ENCODE data around the gene KIF13A. TPM values are rescaled to one million over a fixed set of nuclear protein-coding genes. Genes with fewer than 3 reads are reported as not detected.

Gene KIF13A
- total RNA-seq, 1 donor from 2014 or later = 38.4 TPM

- no peak overlapping the region for H3K9ac ChIP-seq (ENCODE audit: low read length)
- no peak overlapping the region for H2AFZ ChIP-seq (ENCODE audit: low read depth, low read length)
- no peaks in the 10 kb centered on the region for H3K9me3 ChIP-seq (ENCODE audit: insufficient read depth, low read depth, low read length)
- H3K4me1 Mint-ChIP-seq (ENCODE audit: low read depth, unreplicated experiment) = peaks cover 18% of the 10 kb centered on the region
- no peaks in the 10 kb centered on the region for H3K36me3 ChIP-seq (ENCODE audit: insufficient read depth, low read length)
- H3K4me3 Mint-ChIP-seq (ENCODE audit: unreplicated experiment) = no peak overlapping the region
- DNase-seq (ENCODE audit: low read depth) (no peak), FAIRE-seq (no peak)
- peaks cover 2% of the 10 kb centered on the region for H3K36me3 Mint-ChIP-seq (ENCODE audit: low read depth, unreplicated experiment)
- H3K79me2 ChIP-seq (ENCODE audit: insufficient read depth, low read length) = no peaks in the 10 kb centered on the region
- H4K20me1 ChIP-seq (ENCODE audit: insufficient read depth, low read length) = no peaks in the 10 kb centered on the region
- TF ChIP-seq CTCF (IDR thresholded peaks at IDR 0.05; ENCODE audit: insufficient read depth, low read depth, low read length) (no peak), EZH2 (IDR thresholded peaks at IDR 0.05; ENCODE audit: insufficient read depth, low read length) (no peak)
- no peak overlapping the region for H3K4me3 ChIP-seq (ENCODE audit: insufficient read depth, low read depth, low read length)
- H3K27ac ChIP-seq (ENCODE audit: low read depth, low read length) = no peak overlapping the region
- no peak overlapping the region for H3K4me2 ChIP-seq (ENCODE audit: low read length)
- H3K9me3 Mint-ChIP-seq (ENCODE audit: unreplicated experiment) = peaks cover 2% of the 10 kb centered on the region
- H3K27me3 ChIP-seq (ENCODE audit: insufficient read depth, low read length) = no peaks in the 10 kb centered on the region
- H3K27ac Mint-ChIP-seq (ENCODE audit: unreplicated experiment) = no peak overlapping the region
- H3K4me1 ChIP-seq (ENCODE audit: insufficient read depth, low read length) = peaks cover 13% of the 10 kb centered on the region
- no peaks in the 10 kb centered on the region for H3K27me3 Mint-ChIP-seq (ENCODE audit: low read depth, unreplicated experiment)
These were observed 36.5 kb upstream of the KIF13A start for GRCh38 chr6:18023891-18024290.

DNA sequence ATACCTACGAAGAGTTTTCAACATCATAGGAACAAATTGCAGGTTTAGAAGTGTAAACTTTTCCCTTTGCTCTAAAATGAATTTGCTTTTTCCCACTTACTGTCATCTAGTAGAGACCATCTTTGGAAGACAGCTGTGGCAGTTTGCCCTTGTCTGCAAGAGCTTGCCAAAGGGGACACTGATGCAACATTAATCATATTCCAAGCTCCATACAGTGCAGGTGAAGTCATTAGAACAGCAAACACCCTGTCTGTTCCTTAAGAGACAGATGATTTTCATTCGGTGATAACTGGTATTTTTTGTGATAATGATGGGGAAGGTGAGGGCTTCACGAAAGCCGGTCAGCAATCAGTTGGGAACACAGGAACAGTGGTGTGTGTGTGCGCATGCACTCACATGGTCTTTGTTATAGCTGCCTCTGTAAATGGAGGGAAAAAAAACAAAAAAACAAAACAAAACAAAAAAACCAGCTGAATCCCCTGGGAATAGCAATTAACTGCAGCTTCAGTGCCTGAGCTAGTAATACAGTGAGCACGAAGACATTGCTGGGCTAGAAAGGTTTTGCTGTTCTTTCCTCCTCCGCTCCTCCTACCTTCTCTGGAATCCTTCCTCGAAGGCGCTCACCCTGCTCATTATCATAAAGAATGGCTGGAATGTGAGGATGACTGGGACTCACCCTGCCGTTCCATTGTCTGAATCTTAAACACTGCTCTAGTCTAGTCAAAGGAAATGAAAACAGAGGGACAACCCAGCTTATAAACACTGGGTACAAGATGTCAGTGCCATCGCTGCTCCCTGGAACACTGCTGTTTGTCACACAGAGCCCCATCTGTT lies 35.2 kb upstream of the KIF13A start:
- H3K27ac ChIP-seq (ENCODE audit: low read depth, low read length) = peak overlapping the region; percentile 44
- Mint-ChIP-seq H3K27ac (ENCODE audit: unreplicated experiment) (peak overlapping the region; percentile 97), H3K4me1 (ENCODE audit: low read depth, unreplicated experiment) (peaks cover 18% of the 10 kb centered on the region)

More for the DNA sequence above, 35.2 kb upstream of the KIF13A start:
- Histone ChIP-seq H3K4me1 (ENCODE audit: insufficient read depth, low read length) (peaks cover 13% of the 10 kb centered on the region), H3K4me3 (ENCODE audit: insufficient read depth, low read depth, low read length) (peak overlapping the region; percentile 30), H3K9ac (ENCODE audit: low read length) (peak overlapping the region; percentile 53), H2AFZ (ENCODE audit: low read depth, low read length) (peak overlapping the region; percentile 67), H3K4me2 (ENCODE audit: low read length) (peak overlapping the region; percentile 81), H3K9me3 (ENCODE audit: insufficient read depth, low read depth, low read length) (no peaks in the 10 kb centered on the region), H3K79me2 (ENCODE audit: insufficient read depth, low read length) (no peaks in the 10 kb centered on the region), H4K20me1 (ENCODE audit: insufficient read depth, low read length) (no peaks in the 10 kb centered on the region), H3K27me3 (ENCODE audit: insufficient read depth, low read length) (no peaks in the 10 kb centered on the region), H3K36me3 (ENCODE audit: insufficient read depth, low read length) (no peaks in the 10 kb centered on the region)
- TF ChIP-seq CTCF (IDR thresholded peaks at IDR 0.05; ENCODE audit: insufficient read depth, low read depth, low read length) (no peak), EZH2 (IDR thresholded peaks at IDR 0.05; ENCODE audit: insufficient read depth, low read length) (no peak)
- FAIRE-seq (peak; percentile 75), DNase-seq (ENCODE audit: low read depth) (peak; percentile 80)
- Mint-ChIP-seq H3K36me3 (ENCODE audit: low read depth, unreplicated experiment) (peaks cover 2% of the 10 kb centered on the region), H3K27me3 (ENCODE audit: low read depth, unreplicated experiment) (no peaks in the 10 kb centered on the region), H3K4me3 (ENCODE audit: unreplicated experiment) (peak overlapping the region; percentile 70), H3K9me3 (ENCODE audit: unreplicated experiment) (peaks cover 2% of the 10 kb centered on the region)
